GM12892 (cell line): Measurements from ENCODE around the gene CD46.
"Not testable (repeated sequence)": the region's sequence is repeated elsewhere in the genome, so short reads cannot be mapped to it uniquely, and the experiment has no call there.

Source experiments
- DNase-seq: peaks from one replicate; pipeline ENCODE4 v3.0.0; 2011; ENCODE audit not compliant: insufficient read length
- FAIRE-seq: peaks from 2 replicates; lab custom pipeline; 2011; peaks lifted over from hg19 to GRCh38; lab: Jason Lieb, UNC
- POLR2A ChIP-seq: IDR thresholded peaks from 2 replicates; pipeline ENCODE4 v1.6.1; 2011; ENCODE audit warnings: low read depth, low read length, control low read depth
- POLR2AphosphoS5 ChIP-seq: IDR thresholded peaks from 2 replicates; pipeline ENCODE4 v1.6.1; 2011; ENCODE audit warnings: low read depth, low read length, control low read depth
- TAF1 ChIP-seq: IDR thresholded peaks from 2 replicates; pipeline ENCODE4 v1.6.1; 2011; ENCODE audit warnings: low read depth, mild to moderate bottlenecking, control low read depth, low read length, borderline replicate concordance

The CD46 gene

DNA sequence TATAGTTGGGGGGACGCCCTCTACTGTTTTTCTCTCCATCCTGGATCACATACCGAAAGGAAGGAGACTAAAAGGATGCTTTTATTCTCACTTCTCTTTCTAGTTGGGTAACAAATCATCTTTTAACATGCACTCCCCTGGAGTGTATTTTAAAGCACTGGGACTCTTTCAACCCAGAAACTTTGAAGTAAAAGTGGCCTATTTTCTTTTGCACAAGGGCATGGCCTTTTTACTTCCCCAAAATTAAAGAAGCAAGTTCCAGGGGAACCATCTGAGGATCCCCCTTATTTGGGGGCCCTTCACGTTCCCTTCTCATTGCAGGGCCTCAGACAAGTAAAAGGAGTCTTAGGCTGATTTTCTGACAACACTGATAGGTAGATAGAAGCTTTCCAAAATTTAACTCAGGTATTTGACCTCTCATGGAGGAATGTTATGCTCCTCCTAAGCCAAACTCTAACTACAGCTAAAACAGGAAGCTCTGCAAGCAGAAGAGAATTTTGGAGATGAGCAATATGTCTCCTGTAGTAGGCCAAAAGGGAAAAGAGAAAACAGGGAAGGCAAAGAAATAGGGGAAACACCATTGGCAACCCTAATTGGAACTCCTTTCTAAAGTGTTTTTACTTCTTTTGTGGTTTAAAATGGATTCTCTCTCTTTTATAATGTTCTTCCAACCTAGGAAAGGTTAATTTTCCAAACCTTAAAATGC lies 8.9 kb upstream of the CD46 start:
- no peak for FAIRE-seq
- TF ChIP-seq TAF1 (no peak), POLR2A (no peak), POLR2AphosphoS5 (no peak)
- DNase-seq = no peak

GRCh38 chr1:207744000-207744534 lies 7.8 kb upstream of the CD46 start:
- no peak for TF ChIP-seq POLR2A
- TF ChIP-seq TAF1 = no peak
- no peak for TF ChIP-seq POLR2AphosphoS5
- DNase-seq (no peak), FAIRE-seq (no peak)

DNA sequence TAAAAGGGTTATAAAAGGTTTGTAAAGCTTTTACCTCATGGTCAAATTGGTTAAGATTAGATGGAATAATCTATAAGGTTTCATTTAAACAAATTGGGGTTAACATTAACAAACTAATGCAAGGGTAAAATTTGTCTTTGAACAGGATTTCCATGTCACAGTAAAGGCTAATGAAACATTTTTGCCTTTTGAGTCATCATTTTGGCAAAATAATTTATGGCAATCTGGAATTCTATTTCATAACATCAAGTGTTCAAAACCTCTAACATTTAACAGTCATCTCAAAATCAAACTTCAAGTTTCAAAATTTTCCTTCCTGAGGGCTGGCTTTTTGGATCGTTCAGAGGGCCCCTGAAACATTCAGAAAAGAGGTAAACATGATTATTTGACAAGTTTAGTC lies 6.6 kb upstream of the CD46 start:
- no peak for FAIRE-seq
- no peak for DNase-seq

DNA sequence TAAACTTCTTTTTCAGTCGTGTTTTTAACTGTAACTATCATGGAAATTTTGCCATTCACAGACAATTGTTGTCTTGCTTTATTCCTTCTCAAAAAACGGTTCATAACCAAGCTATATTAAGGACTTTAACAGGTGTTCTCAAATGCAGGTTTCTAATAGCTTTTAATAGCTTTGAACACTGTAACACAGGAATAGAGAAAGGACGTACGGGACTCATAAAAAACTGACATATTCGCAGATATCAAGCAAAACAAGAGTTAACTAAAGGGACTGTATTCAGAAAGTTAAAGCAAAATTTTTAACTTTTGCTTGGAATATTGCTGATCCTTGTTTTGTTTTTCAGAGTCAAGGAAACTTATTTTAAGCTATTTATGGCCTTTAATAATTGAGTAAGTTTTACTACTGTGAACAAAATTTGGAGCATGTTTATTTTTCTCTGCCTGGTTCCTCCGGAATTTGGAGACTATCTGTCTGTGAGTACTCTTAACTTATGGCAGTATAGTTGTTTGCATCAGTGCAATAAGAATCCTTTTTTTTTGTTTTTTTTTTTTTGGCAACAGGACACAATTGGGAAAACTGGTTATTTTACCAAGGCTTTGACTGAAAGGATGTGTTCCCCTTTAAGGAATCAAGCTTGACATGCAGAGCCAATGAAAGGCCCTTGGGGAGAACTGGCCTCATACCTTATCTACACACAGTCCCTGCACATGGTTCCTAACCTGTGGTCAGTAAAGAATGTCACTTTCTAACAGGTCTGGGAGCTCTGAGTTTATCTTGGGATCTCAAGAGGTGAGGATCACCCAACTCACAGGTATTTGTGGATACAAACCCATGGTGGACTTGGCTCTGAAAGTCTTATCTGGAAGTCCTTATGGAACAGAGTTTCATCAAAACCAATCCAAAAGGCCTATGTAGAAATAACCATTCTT lies 5.8 kb upstream of the CD46 start:
- DNase-seq (no peak), FAIRE-seq (no peak)
- TF ChIP-seq POLR2AphosphoS5 = no peak
- no peak for TF ChIP-seq TAF1
- no peak for TF ChIP-seq POLR2A

More for the DNA sequence above, 6.6 kb upstream of the CD46 start:
- TF ChIP-seq POLR2AphosphoS5 = no peak
- TF ChIP-seq TAF1 = no peak
- no peak for TF ChIP-seq POLR2A

DNA sequence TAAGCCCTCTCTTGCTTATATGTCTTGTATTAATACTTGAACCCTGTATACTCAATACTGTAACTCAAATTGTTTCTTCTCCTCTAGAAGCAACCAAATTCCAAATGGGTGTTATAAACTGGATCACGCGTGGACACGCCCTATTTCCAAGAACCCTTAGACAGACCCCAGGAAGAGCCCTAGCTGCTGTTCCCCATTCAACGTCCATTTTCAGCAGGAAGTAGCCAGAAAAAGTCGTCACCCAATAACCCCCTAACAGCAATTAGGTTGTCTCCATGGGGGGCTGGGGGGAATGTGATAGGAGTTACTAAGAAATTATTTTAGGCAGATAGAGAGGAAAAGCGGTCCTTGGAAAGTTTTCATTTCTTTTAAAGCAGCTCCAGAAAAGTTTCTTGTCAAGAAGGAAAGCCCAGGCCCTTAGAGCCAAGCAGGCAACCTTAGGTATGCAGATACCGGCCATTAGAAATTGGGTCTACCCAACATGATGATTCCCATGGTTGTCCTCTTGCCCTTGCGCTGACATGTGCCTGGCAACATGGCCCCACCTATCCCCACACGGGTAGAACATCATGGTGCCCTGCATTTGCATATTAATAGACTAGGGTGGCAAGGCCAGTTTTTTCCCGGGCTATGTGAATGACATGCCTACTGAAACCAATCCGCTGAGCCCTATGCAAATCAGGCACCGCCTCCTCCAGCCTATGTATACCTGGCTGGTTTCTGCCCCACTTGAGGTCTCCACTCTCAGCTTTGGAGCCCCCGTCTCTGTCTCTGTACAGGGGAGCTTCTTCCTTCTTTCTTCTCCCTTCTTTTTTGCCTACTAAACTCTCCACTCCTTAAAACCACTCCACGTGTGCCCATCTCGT lies 4.0 kb upstream of the CD46 start:
- no peak for FAIRE-seq
- TF ChIP-seq POLR2A (no peak), POLR2AphosphoS5 (no peak), TAF1 (no peak)
- no peak for DNase-seq

DNA sequence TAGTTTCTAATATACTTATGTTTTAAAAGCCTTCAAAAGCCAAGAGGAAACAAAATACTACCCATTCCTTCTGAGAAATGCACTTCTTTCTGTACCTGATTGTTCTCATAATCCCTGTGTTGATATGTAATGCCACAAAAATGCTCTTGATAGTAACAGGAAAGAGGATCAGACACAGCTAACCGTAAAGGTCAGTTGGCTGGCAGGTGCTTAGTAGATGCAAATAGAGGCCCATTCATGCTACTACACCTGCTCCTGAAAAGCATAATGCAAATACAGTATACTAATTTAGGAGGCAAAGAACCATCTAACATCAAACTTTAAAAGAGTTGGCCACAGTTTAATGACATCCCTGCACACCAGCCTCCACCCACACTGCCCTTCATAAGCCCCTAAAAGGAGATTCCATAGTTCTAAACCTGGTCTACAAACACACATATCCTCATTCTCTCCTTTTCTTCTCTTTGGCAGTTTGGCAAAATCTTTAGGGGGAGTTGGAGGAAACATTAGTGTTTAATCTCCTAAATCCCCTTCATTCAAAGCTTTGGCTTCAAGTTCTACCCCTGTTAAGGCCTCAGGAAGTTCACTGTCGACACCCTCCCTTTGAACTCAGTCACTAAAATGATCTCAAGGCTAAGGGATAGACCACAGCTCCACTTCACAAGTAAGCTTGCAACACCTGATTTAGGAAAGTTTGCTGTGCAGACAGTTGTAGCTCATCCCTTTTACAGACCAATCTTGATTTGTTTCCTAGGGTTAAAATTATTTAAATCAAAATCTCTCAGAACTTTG lies 2.9 kb upstream of the CD46 start:
- TF ChIP-seq POLR2AphosphoS5 = no peak
- no peak for TF ChIP-seq TAF1
- no peak for TF ChIP-seq POLR2A
- DNase-seq = no peak
- FAIRE-seq = no peak

DNA sequence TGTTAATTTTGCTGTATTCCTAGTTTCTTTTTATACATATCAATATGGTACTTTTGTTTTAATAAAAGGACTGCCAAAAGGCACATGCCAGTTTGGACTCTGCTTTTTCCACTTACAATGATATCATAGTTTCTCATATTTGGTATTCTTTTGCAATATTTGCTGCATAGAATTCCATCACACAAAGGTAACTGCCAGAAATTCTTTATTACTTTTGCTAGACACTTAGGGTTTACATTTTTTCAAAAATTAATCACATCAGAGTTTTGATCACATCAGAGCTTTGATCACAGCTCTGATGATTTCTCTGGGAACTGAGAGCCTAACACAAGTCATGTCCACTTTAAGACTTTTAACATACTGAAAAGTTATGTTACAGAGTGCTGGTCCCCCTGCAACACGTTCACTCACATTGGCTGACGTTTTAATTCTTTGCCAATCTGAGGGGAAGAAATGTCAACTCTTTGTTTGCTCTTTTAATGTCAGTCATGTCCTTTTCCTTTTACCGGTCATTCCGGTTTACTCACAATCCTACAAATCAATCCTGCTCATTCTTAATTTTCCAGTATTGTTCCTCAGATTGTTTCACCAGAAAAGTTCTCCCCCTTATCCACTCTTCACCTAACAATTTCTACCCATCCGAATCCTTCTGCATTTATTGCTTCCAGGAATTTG lies 1.1 kb upstream of the CD46 start:
- peak; percentile 14 for FAIRE-seq
- TF ChIP-seq POLR2AphosphoS5 = no peak
- TF ChIP-seq TAF1 = no peak
- no peak for TF ChIP-seq POLR2A

DNA sequence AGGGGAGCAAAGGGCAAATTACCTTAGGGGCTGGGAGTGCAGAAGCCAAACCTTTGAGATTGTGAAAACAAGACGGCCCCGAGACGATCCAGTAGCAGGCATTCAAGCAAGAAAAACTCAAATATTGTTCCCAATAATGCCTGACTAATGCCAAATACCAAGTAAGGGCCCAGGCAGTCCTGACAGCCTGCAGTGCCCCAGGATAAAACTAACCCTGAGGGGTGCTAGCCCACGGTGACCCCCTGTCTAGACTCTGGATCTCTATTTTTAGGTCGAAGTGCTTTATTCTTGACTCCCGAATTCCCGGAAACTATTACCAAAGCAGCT lies 428 bp upstream of the CD46 start:
- FAIRE-seq, DNase-seq: not testable (repeated sequence)

More for the DNA sequence above, 1.1 kb upstream of the CD46 start:
- DNase-seq = no peak

- DNase-seq (peak; percentile 7), FAIRE-seq (peak; percentile 73)
- TF ChIP-seq TAF1 (no peak), POLR2A (no peak), POLR2AphosphoS5 (no peak)
Observed at GRCh38 chr1:207752456-207752998, 673 bp downstream of the CD46 start.

DNA sequence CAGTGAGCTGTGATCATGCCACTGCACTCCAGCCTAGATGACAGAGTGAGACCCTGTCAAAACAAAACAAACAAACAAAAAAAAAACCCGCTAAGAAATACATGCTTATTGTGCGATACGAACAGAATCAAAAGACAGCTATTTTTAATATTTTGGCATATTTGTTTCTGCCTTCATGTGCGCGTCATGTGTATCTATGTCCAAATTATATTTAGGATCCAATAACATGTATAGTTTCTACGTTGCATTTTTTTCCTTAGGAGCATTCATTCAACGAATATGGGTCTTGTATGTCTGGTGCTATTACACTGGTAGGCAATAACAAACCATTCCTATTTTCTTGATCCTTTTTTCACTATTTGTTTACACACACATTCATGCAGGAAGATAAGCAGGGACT lies 1.8 kb downstream of the CD46 start:
- DNase-seq (no peak), FAIRE-seq (no peak)
- no peak for TF ChIP-seq POLR2AphosphoS5
- no peak for TF ChIP-seq TAF1
- TF ChIP-seq POLR2A = no peak
